Amniotic stem cell (primary cell): ENCODE results near the gene C1R.

Experiments used
- DNase-seq: peaks from one replicate; lab custom pipeline; 2025; lab: John Stamatoyannopoulos, UW

The C1R gene

GRCh38 chr12:7092229-7092985, at the start of gene C1R:
Gene C1R, minus strand, starts transcription at chr12:7092445. Its CDS starts 57 bp downstream, at chr12:7092388.
- peak; percentile 30 for DNase-seq

- DNase-seq, result no peak
These were observed 49.2 kb upstream of the C1R start for GRCh38 chr12:7141351-7142005.

GRCh38 chr12:7139200-7139599, 47.0 kb upstream of the C1R start:
- DNase-seq, result no peak

- no peak for DNase-seq
These were observed 45.7 kb upstream of the C1R start for GRCh38 chr12:7137908-7138307.

- DNase-seq, result no peak
These were observed 44.4 kb upstream of the C1R start for GRCh38 chr12:7136676-7137075.

- DNase-seq, result no peak
These were observed 43.8 kb upstream of the C1R start for GRCh38 chr12:7136071-7136470.

- no peak for DNase-seq
These were observed 42.3 kb upstream of the C1R start for GRCh38 chr12:7134396-7135166.

GRCh38 chr12:7131502-7131866, 39.2 kb upstream of the C1R start:
- no peak for DNase-seq

GRCh38 chr12:7130701-7131501, 38.7 kb upstream of the C1R start:
- DNase-seq, result no peak

- DNase-seq, result peak; percentile 43
These were observed 37.8 kb upstream of the C1R start, which contains the start of gene CLSTN3 for GRCh38 chr12:7129872-7130691. Gene CLSTN3, plus strand, starts transcription at chr12:7130371. Its CDS starts 278 bp downstream, at chr12:7130649.

- no peak for DNase-seq
These were observed 37.1 kb upstream of the C1R start for GRCh38 chr12:7129287-7129871.

- no peak for DNase-seq
These were observed 36.5 kb upstream of the C1R start, which contains the start of gene RBP5 for GRCh38 chr12:7128681-7129286. Gene RBP5, minus strand, starts transcription at chr12:7128889. Its CDS starts 114 bp downstream, at chr12:7128775.

- no peak for DNase-seq
These were observed 35.8 kb upstream of the C1R start for GRCh38 chr12:7127916-7128626.

GRCh38 chr12:7125632-7126227, 33.5 kb upstream of the C1R start:
- DNase-seq, result no peak

- no peak for DNase-seq
These were observed 31.7 kb upstream of the C1R start for GRCh38 chr12:7123806-7124522.

- DNase-seq, result no peak
These were observed 30.8 kb upstream of the C1R start for GRCh38 chr12:7122811-7123769.

- no peak for DNase-seq
These were observed 29.1 kb upstream of the C1R start for GRCh38 chr12:7121324-7121723.
